SHP77 (cell line): Measurements from ENCODE around the gene PRR36.
A peak's percentile ranks its signal among the peaks of the same experiment; 100 is the strongest.

ENCODE experiments used
- DNase-seq, 2 experiments: peaks; one replicate each; lab custom pipeline; 2025; lab: John Stamatoyannopoulos, UW

The PRR36 gene

DNA sequence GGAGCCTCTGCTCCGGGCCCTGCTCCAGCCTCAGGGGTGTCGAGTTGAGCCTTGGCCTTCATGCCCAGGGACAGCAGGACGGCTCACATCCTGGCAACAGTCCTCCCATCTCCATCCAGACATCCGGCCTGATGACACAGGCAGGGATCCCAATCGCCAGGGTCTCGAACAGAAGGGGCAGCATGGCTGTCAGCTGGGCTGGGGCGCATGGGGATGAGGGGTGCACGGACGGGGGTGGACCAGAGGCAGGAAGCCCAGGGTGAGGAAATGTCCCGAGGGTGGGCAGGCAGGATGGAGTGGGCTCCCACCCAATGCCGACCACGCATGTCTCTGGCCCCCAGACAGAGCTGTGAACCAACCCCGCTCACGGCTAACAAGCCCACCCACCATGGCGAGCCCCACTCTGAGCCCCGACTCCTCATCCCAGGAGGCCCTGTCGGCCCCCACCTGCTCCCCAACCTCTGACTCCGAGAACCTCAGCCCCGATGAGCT, 28.0 kb downstream of the PRR36 start:
- DNase-seq: no peak

- no peak for DNase-seq
Measured at GRCh38 chr19:7845390-7846154, 28.6 kb downstream of the PRR36 start.

DNA sequence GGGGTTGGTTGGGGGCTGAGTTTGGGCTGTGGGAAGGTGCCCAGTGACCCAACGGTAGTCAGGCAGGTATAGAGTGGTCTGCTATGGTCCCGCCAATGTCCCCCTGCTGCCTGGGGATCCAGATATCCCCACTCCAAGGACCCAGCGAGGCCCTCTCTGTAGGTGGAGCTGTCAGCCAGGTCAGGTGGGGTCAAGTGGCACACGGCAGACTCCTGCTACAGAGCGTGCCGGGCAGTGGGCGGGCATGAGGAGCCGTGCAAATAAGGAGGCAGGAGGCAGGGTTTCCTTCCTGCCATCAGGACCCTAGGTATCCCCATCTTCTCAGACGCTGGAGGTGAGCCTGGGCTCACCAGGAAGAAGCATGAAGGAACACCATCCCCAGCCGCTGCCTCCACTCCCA, 29.2 kb downstream of the PRR36 start:
- DNase-seq: no peak

DNA sequence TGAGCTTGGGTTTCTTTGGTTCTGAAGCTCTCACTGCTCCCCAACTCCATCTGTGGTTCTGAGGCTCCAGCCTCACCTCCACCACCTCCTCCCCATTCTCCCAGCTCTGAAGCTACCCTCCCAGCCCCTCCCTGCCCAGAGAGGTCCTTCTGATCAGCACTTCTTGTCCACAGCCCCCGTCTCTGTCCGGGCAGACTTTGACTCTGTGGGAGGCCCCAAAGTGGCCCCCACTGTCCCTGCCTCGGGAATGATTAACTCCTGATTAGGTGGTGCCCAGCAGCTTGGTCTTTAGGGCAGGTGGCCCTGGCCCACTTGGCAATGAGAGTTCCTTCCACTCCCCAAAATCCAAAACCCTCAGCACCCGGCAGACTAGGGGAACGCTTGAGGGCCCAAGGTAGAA, 29.8 kb downstream of the PRR36 start:
- DNase-seq: no peak

- no peak for DNase-seq
Measured at GRCh38 chr19:7843521-7843920, 30.7 kb downstream of the PRR36 start.

DNA sequence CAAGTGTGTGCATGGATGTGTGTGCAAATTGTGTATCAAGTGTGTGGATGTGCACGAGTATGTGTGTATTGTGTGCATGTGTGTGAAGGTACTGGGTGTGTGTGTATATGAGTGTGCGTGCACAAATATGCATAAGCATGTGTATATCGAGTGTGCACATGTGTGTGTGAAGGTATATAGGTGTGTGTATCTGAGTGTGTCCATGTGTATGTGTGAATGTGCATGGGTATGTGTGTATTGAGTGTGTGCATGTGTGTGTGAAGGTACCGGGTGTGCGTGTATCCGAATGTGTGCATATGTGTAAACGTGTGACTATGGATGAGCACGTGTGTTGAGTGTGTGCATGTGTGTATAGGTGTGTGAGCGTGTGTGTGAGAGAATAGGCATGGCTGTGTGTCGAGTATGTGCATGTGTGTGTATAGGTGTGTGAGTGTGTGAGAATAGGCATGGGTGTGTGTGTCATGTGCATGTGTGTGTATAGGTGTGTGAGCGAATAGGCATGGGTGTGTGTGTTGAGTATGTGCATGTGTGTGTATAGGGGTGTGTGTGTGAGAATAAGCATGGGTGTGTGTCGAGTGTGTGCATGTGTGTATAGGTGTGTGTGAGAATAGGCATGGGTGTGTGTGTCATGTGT, 31.4 kb downstream of the PRR36 start:
- DNase-seq: no peak

DNA sequence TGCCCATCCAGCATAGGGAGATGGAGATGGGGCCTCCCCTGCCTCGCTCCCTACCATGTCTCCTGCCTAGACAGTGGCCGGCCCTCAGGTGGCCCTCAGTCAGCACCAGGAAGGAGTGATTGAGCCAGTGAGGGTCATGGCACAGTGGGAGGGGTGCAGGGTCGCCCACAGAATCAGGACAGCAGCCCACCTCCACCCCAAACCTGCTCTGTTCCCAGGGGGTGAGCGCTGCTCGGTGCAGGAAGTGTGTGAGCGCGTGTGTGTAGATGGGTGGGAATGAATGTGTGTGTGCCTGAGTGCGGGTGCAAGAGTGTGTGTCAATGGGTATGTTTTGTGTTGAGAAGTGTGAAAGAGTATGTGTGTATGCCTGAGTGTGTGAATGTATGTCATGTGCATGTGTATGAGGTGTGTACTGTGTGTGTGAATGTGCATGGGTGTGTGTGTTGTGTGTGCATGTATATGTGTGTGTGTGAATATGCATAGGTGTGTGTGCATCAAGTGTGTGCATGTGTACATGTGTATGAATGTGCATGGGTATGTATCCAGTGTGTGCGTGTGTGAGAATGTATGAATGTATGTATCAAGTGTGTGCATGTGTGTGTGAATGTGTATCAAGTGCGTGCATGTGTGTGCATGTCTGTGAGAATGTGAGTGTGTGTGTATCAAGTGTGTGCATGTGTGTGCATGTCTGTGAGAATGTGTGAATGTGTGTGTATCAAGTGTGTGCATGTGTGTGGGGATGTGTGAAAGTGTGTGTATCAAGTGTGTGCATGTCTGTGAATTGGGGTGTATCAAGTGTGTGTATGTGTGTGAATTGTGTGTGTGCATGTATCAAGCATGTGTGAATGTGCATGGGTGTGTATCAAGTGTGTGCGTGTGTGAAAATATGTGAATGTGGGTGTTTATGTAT, 32.2 kb downstream of the PRR36 start:
- no peak for DNase-seq

- DNase-seq: no peak
Measured at GRCh38 chr19:7840629-7841028, 33.6 kb downstream of the PRR36 start.

DNA sequence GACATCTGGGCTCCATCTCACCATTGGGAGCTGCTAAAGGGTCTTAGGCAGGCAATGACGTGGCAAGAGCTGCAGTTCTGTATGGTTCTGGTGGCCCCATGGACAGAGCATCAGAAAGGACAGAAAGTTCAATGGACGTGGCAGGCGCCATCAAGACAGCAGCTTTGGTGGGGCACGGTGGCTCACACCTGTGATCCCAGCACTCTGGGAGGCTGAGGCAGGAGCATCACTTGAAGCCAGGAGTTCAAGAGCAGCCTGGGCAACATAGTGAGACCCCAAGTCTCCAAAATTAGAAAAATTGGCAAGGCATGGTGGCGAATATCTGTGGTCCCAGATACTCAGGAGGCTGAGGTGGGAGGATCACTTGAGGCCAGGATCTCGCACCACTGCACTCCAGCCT, 34.7 kb downstream of the PRR36 start:
- DNase-seq: no peak

- DNase-seq: no peak
Measured at GRCh38 chr19:7833225-7834099, 40.7 kb downstream of the PRR36 start.

GRCh38 chr19:7832781-7833180, 41.4 kb downstream of the PRR36 start:
- no peak for DNase-seq

- no peak for DNase-seq
Measured at GRCh38 chr19:7832009-7832408, 42.2 kb downstream of the PRR36 start.

DNA sequence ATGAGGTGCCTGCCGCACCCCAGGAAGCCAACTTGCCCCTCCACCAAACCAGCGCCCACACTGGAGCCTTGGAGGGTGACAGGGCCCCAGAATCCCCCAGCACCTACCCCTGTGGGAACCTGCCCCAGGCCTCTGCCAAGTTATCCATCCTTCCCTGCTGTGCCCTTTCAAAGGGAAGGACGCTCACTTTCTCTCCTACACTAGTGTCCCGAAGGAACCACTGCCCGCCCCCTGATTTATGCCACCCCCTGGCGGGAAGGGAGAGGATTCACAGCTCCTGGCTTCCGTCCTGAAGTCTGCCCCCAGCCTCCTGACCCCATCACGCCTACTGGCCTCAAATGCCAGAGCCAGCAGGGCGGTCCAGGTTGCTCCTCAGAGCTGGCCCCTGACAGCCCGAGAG, 42.7 kb downstream of the PRR36 start:
- DNase-seq: no peak

- no peak for DNase-seq
Measured at GRCh38 chr19:7830823-7831222, 43.4 kb downstream of the PRR36 start.

- no peak for DNase-seq
Measured at GRCh38 chr19:7830272-7830771, 43.9 kb downstream of the PRR36 start.

DNA sequence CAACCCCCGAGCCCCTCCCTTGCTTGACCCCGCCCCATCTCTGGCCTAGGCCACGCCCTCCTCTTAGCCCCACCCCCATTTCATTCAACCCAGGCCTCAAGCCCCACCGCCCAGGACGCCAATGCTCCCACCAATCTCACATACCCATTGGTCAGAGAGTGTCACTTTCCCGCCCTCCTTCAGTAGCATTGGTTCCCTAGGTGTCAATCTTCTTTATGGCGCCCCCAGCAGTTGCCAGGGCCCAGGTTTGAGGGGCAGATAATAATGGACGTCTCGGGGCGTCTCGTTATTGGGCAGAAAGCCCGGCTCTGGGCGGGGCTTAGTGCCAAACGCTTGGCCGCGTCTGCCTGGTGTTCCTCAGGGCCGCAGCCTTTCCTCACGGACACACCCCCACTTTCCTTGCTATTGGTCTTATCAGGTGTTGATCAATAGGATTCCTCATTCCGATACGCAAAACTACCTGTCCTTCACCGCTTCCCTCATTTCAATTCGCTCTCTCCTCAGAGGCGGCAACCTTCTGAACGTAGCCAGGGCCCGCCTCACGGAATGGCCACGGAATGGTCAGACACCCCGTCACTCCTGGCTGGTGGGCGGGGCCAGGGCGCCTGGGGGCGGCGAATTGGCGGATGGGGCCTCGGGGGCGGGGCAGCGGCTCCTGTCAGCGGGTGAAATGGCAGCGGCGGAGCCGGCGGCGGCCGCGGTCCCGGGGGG, 44.5 kb downstream of the PRR36 start, which contains the start of gene EVI5L:
TSS of gene EVI5L (plus strand) at position 658 of the 711 bp plus-strand sequence. CDS start 16,325 bp downstream, outside the sequence.
- peak; percentile 99 to 100 for DNase-seq

DNA sequence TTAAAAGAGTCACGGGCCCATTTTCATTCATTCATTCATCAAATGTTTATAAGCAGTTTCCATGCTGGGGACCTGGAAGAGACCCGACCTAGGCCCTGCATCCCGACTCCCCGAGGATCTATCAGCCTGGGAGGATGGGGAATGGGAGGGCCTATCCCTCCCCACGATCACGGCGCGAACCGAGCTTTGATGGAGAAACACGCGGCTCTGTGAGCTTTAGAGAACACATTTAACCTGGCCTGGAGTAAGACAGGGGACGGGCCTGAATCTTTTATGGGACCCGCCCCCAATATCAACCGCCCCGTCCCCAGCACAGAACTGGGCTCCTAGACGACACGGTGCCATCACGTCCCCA, 45.0 kb downstream of the PRR36 start:
- no peak for DNase-seq

DNA sequence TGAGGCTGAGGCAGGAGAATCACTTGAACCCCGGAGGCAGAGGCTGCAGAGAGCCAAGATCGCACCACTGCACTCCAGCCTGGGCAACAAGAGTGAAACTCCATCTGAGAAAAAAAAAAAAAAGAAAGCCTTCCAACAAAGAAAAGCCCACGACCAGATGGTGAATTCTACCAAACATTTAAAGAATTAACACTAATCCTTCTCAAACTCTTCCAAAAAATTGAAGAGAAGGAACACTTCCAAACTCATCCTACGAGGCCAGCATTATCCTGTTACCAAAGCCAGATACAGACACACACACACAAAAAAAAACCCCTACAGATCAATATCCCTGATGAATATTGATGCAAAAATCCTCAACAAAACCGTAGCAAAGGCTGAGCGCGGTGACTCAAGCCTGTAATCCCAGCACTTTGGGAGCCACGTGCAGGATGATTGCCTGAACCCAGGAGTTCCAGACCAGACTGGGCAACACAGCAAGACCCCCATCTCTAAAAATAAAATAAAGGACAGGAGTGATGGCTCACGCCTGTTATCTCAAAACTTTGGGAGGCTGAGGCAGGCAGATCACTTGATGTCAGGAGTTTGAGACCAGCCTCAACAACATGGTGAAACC, 50.4 kb downstream of the PRR36 start:
- DNase-seq: no peak

- no peak for DNase-seq
Measured at GRCh38 chr19:7822910-7823515, 51.2 kb downstream of the PRR36 start.

- DNase-seq: no peak
Measured at GRCh38 chr19:7820588-7820987, 53.6 kb downstream of the PRR36 start.
